Adrenal gland (tissue), 12 donors: ENCODE measurements around the gene RPL35. TPM values are rescaled to one million over a fixed set of nuclear protein-coding genes. Genes with fewer than 3 reads are reported as not detected.

Experiments used
- DNase-seq, 7 donors: peaks; one replicate each; pipeline ENCODE4 v3.0.0-alpha.2; 2019 to 2020
- H3K27ac ChIP-seq, 5 donors: fragments of 200-600 bp; sonication (generic) in 4 of 5; 1 replicate in 3 of 5; 2 replicates in 2 of 5; pipeline versions ENCODE4 v1.5.1 to v1.8.0; 2016 to 2020; ENCODE audit warnings: mild to moderate bottlenecking in 1 of 5
- H3K27me3 ChIP-seq: fragments of 200-600 bp; 2 replicates; pipeline ENCODE4 v1.8.0; 2021
- H3K36me3 ChIP-seq, 2 donors: fragments of 200-600 bp; replicated peaks in 1 of 2; 1 replicate in 1 of 2; 2 replicates in 1 of 2; pipeline versions ENCODE4 v1.5.1 to v1.8.0; 2018 to 2022
- H3K4me1 ChIP-seq, 2 donors: fragments of 200-600 bp; replicated peaks in 1 of 2; 1 replicate in 1 of 2; 2 replicates in 1 of 2; pipeline versions ENCODE4 v1.5.1 to v1.8.0; 2018 to 2021
- H3K4me3 ChIP-seq, 4 donors: fragments of 200-600 bp; sonication (generic) in 3 of 4; one replicate each; pipeline ENCODE4 v1.5.1; 2016 to 2018
- H3K9me3 ChIP-seq, 3 donors: fragments of 200-600 bp; sonication (generic) in 1 of 3; replicated peaks in 1 of 3; 1 replicate in 2 of 3; 2 replicates in 1 of 3; pipeline versions ENCODE4 v1.5.1 to v1.8.0; 2016 to 2021
- POLR2A ChIP-seq, 2 donors: fragments of 450-650 bp; IDR thresholded peaks; one replicate each; pipeline ENCODE4 v1.6.1; 2017; ENCODE audit warnings: antibody characterized with exemption in 2 of 2, mild to moderate bottlenecking in 2 of 2, moderate library complexity in 1 of 2
- WGBS, 4 donors: extraction: QIAGEN DNeasy Blood & Tissue Kit in 2 of 4; methylation state at CpG; one replicate each; pipeline versions ENCODE4 v1.1.5 to v1.1.7; 2013 to 2017; 5-methylcytosine and 5-hydroxymethylcytosine counted together
- intact Hi-C, 2 donors: fragments of 100-400 bp; cut with DNase I; formaldehyde crosslinking; loops; one replicate each; pipeline versions ENCODE4 v1.14.1 to v1.15.0; 2022 to 2023
- polyA plus RNA-seq, 3 donors: library from polyadenylated mRNA; stranded (reverse); fragments of 200-250 nt in 2 of 3; fragments of 350-450 nt in 1 of 3; fragmentation: Illumina TruSeq in 1 of 3; extraction: RNeasy Lipid Tissue Mini Kit (QIAGEN cat#74804) in 1 of 3; gene quantifications; one replicate each; pipeline ENCODE4 v1.2.3, GENCODE V29; 2013 to 2014
- total RNA-seq, 9 donors: library from RNA; depleted of rRNA in 4 of 9; stranded (reverse); fragments of >200 nt in 4 of 9; fragments of 120-200 nt in 1 of 9; fragmentation: NEBNext Ultra II Directional in 1 of 9; extraction: Animal tissue kit (Norgen Biotek cat#: 25700) in 1 of 9; gene quantifications; one replicate each; pipeline versions ENCODE4 v1.1.0 to v1.2.4, GENCODE V29; 2013 to 2023
- TF ChIP-seq, protein P1 (sequence below), 6 experiments: fragments of 450-650 bp in 4 of 6; fragments of 200-600 bp in 2 of 6; sonication (generic) in 1 of 6; IDR thresholded peaks; 1 replicate in 5 of 6; 2 replicates in 1 of 6; pipeline versions ENCODE4 v1.5.1 to v1.8.0; 2016 to 2021; ENCODE audit warnings: antibody characterized with exemption in 6 of 6, mild to moderate bottlenecking in 2 of 6, moderate library complexity in 1 of 6
- donor health status: healthy with polysubstance abuse.
- donor health status: Bipolar disorder and iron deficiency.
- donor health status: DM: yes; HTN: yes; CAD: no.
- donor health status: DM: no; HTN: no; CAD: no.
- donor health status: DM: no; HTN: no; CAD: no.
- donor health status: DM: yes; HTN: yes; CAD: no.

The RPL35 gene
- total and polyA plus RNA-seq, 12 donors, result 884 to 4,952 (median 1,541) TPM

DNA sequence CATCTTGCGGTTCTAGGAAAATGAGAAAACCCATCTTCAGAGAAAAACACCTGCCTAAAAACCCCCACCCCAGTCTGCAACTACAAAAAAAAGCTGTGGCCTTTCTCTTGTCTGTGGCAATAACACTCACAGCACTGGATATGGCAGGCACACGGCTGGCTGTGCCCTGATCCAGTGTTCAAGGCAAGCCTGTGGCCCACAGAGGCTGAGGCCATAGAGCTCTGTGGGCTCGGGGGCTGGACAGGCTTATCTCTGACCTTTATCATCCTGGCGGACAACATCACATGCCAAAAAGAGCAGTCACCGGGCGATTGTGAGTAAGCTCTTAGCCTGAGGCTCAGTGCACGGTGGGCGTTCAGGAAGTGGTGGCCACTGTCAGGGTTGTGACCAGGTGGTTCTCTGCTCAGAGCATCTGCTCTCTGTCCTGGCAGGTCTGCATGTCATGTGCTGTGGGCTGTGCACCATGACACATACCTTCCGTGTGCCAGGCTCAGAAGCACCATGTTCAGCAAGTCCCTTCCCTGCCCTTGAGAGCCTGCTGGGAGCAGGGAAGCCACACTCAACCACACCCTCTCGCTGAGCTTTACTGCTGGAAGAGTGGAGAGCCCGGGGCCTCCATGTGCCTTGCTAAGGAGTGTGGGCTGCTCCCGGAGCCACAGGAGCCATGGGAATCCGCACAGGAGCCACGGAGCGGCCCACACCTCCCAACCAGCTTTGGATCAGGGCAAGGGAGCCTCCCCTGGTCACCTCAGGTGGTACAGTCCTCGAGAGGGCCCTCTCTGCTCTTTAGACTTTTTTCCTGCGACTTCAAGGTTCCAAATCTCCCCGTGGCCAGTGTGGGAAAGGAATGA, 43.1 kb downstream of the RPL35 start:
- H3K9me3 ChIP-seq, result no peaks in the 10 kb centered on the region
- 42 to 45% (median 44%) methylated on average over 6 to 18 of the region's 18 CpGs for WGBS, 4 donors
- peak; percentile 50 to 84 (median 75) for DNase-seq
- no peaks in the 10 kb centered on the region for H3K27me3 ChIP-seq
- peak overlapping the region in 3 of 5 donors; percentile 60 to 79 (median 63) for H3K27ac ChIP-seq
- no peak overlapping the region for H3K4me3 ChIP-seq
- no peaks in the 10 kb centered on the region for H3K36me3 ChIP-seq
- TF ChIP-seq POLR2A (IDR thresholded peaks at IDR 0.05), result peak in 1 of 2 donors; percentile 2
- TF ChIP-seq, protein P1, sequence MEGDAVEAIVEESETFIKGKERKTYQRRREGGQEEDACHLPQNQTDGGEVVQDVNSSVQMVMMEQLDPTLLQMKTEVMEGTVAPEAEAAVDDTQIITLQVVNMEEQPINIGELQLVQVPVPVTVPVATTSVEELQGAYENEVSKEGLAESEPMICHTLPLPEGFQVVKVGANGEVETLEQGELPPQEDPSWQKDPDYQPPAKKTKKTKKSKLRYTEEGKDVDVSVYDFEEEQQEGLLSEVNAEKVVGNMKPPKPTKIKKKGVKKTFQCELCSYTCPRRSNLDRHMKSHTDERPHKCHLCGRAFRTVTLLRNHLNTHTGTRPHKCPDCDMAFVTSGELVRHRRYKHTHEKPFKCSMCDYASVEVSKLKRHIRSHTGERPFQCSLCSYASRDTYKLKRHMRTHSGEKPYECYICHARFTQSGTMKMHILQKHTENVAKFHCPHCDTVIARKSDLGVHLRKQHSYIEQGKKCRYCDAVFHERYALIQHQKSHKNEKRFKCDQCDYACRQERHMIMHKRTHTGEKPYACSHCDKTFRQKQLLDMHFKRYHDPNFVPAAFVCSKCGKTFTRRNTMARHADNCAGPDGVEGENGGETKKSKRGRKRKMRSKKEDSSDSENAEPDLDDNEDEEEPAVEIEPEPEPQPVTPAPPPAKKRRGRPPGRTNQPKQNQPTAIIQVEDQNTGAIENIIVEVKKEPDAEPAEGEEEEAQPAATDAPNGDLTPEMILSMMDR (IDR thresholded peaks at IDR 0.05), result peak in 1 of 6 experiments; percentile 10
- intact Hi-C loops, result no loop called here
- H3K4me1 ChIP-seq, result no peaks in the 10 kb centered on the region

DNA sequence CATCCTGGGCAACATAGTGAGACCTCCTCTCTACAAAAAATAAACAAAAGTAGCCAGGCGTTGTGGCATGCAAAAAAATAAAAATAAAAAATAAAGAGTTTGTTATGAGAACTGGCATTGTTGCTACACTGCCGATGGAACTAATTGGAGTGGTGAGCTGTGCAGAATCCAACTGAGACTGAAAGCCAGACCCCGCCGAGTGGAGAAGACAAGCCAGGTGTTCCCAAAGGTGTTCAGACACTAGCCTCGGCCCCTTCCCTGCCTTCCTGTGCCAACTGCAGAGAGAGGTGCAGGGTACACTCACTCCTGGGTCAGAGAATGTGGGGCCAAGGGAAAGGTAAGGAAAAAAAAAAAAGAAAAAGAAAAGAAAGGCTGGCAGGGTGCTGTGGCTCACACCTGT, 46.2 kb downstream of the RPL35 start:
- DNase-seq, result no peak
- Histone ChIP-seq H3K4me1 (no peaks in the 10 kb centered on the region), H3K4me3 (no peak overlapping the region), H3K27me3 (no peaks in the 10 kb centered on the region), H3K9me3 (no peaks in the 10 kb centered on the region), H3K36me3 (no peaks in the 10 kb centered on the region), H3K27ac (no peak overlapping the region)
- intact Hi-C loops, result no loop called here
- no peak for TF ChIP-seq POLR2A (IDR thresholded peaks at IDR 0.05)
- TF ChIP-seq, protein P1 (IDR thresholded peaks at IDR 0.05), result no peak
- WGBS, 4 donors, result 76 to 89% (median 89%) methylated on average over 5 of the region's 5 CpGs

DNA sequence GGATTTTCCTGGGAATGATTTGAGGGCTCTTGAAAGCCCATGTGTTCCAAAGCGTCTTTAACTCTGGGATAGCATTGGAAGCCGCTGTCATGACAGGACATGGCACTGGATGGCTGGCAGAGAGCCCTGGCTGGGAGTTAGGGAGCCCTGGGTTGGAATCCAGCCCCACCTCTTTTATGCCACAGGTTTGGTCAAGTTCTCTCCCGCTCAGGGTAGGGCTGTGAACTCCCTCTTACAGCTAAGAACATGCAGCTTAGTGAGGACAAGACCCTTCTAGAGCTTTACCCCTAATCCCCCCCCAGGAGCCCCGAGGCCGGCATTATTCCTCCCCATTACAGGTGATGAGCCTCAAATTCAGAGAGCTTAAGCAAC, 47.6 kb downstream of the RPL35 start:
- TF ChIP-seq POLR2A (IDR thresholded peaks at IDR 0.05), result no peak
- no peak overlapping the region for H3K27ac ChIP-seq
- 84 to 93% (median 88%) methylated on average over 4 to 5 of the region's 5 CpGs for WGBS, 4 donors

DNA sequence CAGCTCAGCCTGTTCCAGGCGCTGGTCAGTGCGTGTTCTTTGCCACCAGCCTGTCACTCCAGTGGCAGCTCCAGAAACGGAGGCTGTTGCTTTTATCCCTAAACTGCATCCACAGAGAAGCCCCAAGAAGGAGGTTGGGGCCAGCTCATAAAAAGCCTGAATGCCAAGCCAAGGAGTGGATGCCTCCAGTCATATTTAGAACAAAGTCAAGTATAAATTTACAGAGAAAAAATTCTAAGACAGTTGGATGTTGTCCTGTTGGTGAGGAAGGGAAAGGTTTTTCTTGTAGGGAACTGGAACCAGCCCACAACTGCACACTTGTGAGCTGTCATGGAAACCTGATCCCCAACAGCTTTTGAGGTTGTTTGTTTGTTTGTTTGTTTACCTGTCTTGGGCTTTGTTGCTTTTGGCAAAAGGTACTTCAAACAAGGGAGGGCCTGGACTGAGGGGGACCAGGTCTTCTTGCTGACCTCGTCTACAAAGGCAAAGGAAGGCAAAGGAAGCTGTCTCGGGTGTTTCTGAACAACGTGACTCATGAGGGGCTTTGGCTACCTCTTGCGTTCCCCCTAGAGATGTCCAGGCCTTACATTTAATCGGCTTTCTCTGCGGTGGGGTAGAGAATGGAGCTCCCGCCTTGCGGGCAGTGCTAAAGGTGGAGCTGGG, 48.1 kb downstream of the RPL35 start:
- H3K4me3 ChIP-seq, result no peak overlapping the region
- H3K36me3 ChIP-seq, result no peaks in the 10 kb centered on the region
- intact Hi-C loops, result no loop called here
- H3K4me1 ChIP-seq, result no peaks in the 10 kb centered on the region
- TF ChIP-seq, protein P1 (IDR thresholded peaks at IDR 0.05), result no peak
- no peak for TF ChIP-seq POLR2A (IDR thresholded peaks at IDR 0.05)
- 82 to 84% (median 83%) methylated on average over 8 to 11 of the region's 11 CpGs for WGBS, 4 donors
- no peaks in the 10 kb centered on the region for H3K9me3 ChIP-seq
- H3K27ac ChIP-seq, result no peak overlapping the region
- H3K27me3 ChIP-seq, result no peaks in the 10 kb centered on the region
- DNase-seq, result no peak

More for the DNA sequence above, 47.6 kb downstream of the RPL35 start:
- Histone ChIP-seq H3K27me3 (no peaks in the 10 kb centered on the region), H3K4me1 (no peaks in the 10 kb centered on the region), H3K9me3 (no peaks in the 10 kb centered on the region), H3K36me3 (no peaks in the 10 kb centered on the region), H3K4me3 (no peak overlapping the region)
- intact Hi-C loops, result no loop called here
- DNase-seq, result no peak
